SK-N-SH (cell line): ENCODE measurements around the gene HHLA2. TPM values are rescaled to one million over a fixed set of nuclear protein-coding genes. Genes with fewer than 3 reads are reported as not detected.

Experiments
- CTCF ChIA-PET: fragments of 300-600, 350-600 bp; formaldehyde crosslinking; extraction: SDS; loops from one replicate; lab custom pipeline; 2021; lab: Yijun Ruan, JAX
- POLR2A ChIA-PET: fragments of 350-600 bp; sonication (Branson Sonifier 250); formaldehyde crosslinking; extraction: SDS; loops from one replicate; lab custom pipeline; 2020; ENCODE audit warnings: antibody characterized with exemption, inconsistent platforms; lab: Yijun Ruan, JAX
- DNase-seq: peaks from one replicate; pipeline ENCODE4 v3.0.0; 2012
- H2AFZ ChIP-seq: fragments of 200-600 bp; sonication (generic); 2 replicates; pipeline ENCODE4 v1.8.1; 2016; ENCODE audit warnings: antibody characterized with exemption, mild to moderate bottlenecking, low read depth
- H3F3A ChIP-seq: fragments of 200-600 bp; sonication (generic); replicated peaks from 2 replicates; pipeline ENCODE3; 2016; ENCODE audit warnings: antibody characterized with exemption, mild to moderate bottlenecking; ENCODE audit not compliant: insufficient read depth
- H3K27ac ChIP-seq, 2 experiments: fragments of 200-500 bp in 1 of 2; fragments of 200-600 bp in 1 of 2; sonication (Bioruptor generic) in 1 of 2; sonication (generic), shearing (Covaris generic) in 1 of 2; 2 replicates each; pipeline versions ENCODE4 v1.5.1 to v1.6.1; 2014 to 2016; ENCODE audit warnings: low read depth in 2 of 2, inconsistent platforms in 1 of 2, low read length in 1 of 2, mild to moderate bottlenecking in 1 of 2, mixed read lengths in 1 of 2
- H3K27me3 ChIP-seq: fragments of 200-600 bp; sonication (generic), shearing (Covaris generic); 2 replicates; pipeline ENCODE4 v1.6.1; 2016; ENCODE audit warnings: mixed run types; ENCODE audit not compliant: insufficient read depth
- H3K36me3 ChIP-seq, 2 experiments: fragments of 200-500 bp in 1 of 2; fragments of 200-600 bp in 1 of 2; sonication (Bioruptor generic) in 1 of 2; sonication (generic) in 1 of 2; replicated peaks in 1 of 2; 2 replicates each; pipeline versions ENCODE3 to v1.5.1; 2014 to 2016; ENCODE audit warnings: low read length in 1 of 2, mild to moderate bottlenecking in 1 of 2; ENCODE audit not compliant: insufficient read depth in 2 of 2, control insufficient read depth in 1 of 2
- H3K4me1 ChIP-seq, 2 experiments: fragments of 200-500 bp in 1 of 2; fragments of 200-600 bp in 1 of 2; sonication (Bioruptor generic) in 1 of 2; sonication (generic), shearing (Covaris generic) in 1 of 2; 2 replicates each; pipeline versions ENCODE4 v1.5.1 to v1.6.1; 2014 to 2016; ENCODE audit warnings: low read depth in 1 of 2, low read length in 1 of 2, mixed run types in 1 of 2; ENCODE audit not compliant: insufficient read depth in 2 of 2, control insufficient read depth in 1 of 2
- H3K4me2 ChIP-seq: fragments of 200-600 bp; sonication (generic), shearing (Covaris generic); 2 replicates; pipeline ENCODE4 v1.6.1; 2017; ENCODE audit warnings: mixed run types
- H3K4me3 ChIP-seq, 2 experiments: fragments of 200-500 bp in 1 of 2; fragments of 200-600 bp in 1 of 2; sonication (Bioruptor generic) in 1 of 2; sonication (generic), shearing (Covaris generic) in 1 of 2; 2 replicates each; pipeline versions ENCODE4 v1.5.1 to v1.8.1; 2014 to 2016; ENCODE audit warnings: low read depth in 2 of 2, inconsistent platforms in 1 of 2, low read length in 1 of 2, mild to moderate bottlenecking in 1 of 2, mixed read lengths in 1 of 2, moderate library complexity in 1 of 2
- H3K79me2 ChIP-seq: fragments of 200-600 bp; sonication (generic); 2 replicates; pipeline ENCODE4 v1.8.1; 2017; ENCODE audit warnings: mild to moderate bottlenecking; ENCODE audit not compliant: insufficient read depth
- H3K9ac ChIP-seq: fragments of 200-600 bp; sonication (generic); 2 replicates; pipeline ENCODE4 v1.6.1; 2017; ENCODE audit warnings: mixed run types
- H3K9me2 ChIP-seq: fragments of 200-600 bp; sonication (generic); 2 replicates; pipeline ENCODE4 v1.6.1; 2017; ENCODE audit warnings: mixed run types
- H3K9me3 ChIP-seq: fragments of 200-600 bp; sonication (generic); 2 replicates; pipeline ENCODE4 v1.6.1; 2017; ENCODE audit warnings: mixed run types, mild to moderate bottlenecking, moderate library complexity
- H4K20me1 ChIP-seq: fragments of 200-600 bp; sonication (generic); 2 replicates; pipeline ENCODE4 v1.6.1; 2017; ENCODE audit warnings: mild to moderate bottlenecking, mixed run types; ENCODE audit not compliant: insufficient read depth
- CHD2 ChIP-seq: fragments of 150-350 bp; IDR thresholded peaks from 2 replicates; pipeline ENCODE4 v1.6.1; 2018; ENCODE audit warnings: low read length; ENCODE audit not compliant: partially characterized antibody
- CTCF ChIP-seq: fragments of 200-600 bp; sonication (generic); IDR thresholded peaks from 2 replicates; pipeline ENCODE4 v1.6.1; 2017; ENCODE audit warnings: antibody characterized with exemption, mild to moderate bottlenecking, moderate library complexity
- EP300 ChIP-seq, 2 experiments: IDR thresholded peaks; 2 replicates each; pipeline versions ENCODE4 v1.4.0 to v1.6.1; 2012; ENCODE audit warnings: borderline replicate concordance in 1 of 2, low read depth in 1 of 2, low read length in 1 of 2
- FOXJ3 ChIP-seq: sonication (generic); formaldehyde crosslinking; IDR thresholded peaks from 2 replicates; pipeline ENCODE4 v1.5.1; 2020; ENCODE audit warnings: mild to moderate bottlenecking, missing genetic modification reagents
- GATA2 ChIP-seq: sonication (generic); formaldehyde crosslinking; IDR thresholded peaks from 2 replicates; pipeline ENCODE4 v1.5.0; 2020; ENCODE audit warnings: mild to moderate bottlenecking, missing genetic modification reagents
- JUND ChIP-seq: IDR thresholded peaks from 2 replicates; pipeline ENCODE4 v1.4.0; 2012
- MAX ChIP-seq: IDR thresholded peaks from 2 replicates; pipeline ENCODE4 v1.4.0; 2012; ENCODE audit warnings: low read depth
- MEF2A ChIP-seq: IDR thresholded peaks from 2 replicates; pipeline ENCODE4 v1.4.0; 2012; ENCODE audit warnings: low read depth, borderline replicate concordance
- MXI1 ChIP-seq: IDR thresholded peaks from 2 replicates; pipeline ENCODE4 v1.6.1; 2012; ENCODE audit warnings: mild to moderate bottlenecking, low read depth, low read length, improper control_type of control experiment
- NFIC ChIP-seq: IDR thresholded peaks from 2 replicates; pipeline ENCODE4 v1.4.0; 2012; ENCODE audit warnings: borderline replicate concordance
- NRF1 ChIP-seq: IDR thresholded peaks from 2 replicates; pipeline ENCODE4 v1.6.1; 2012; ENCODE audit warnings: low read depth, mild to moderate bottlenecking, low read length
- PBX3 ChIP-seq: IDR thresholded peaks from 2 replicates; pipeline ENCODE4; 2012
- RAD21 ChIP-seq: IDR thresholded peaks from 2 replicates; pipeline ENCODE4 v1.6.1; 2012; ENCODE audit warnings: mild to moderate bottlenecking, low read length
- RCOR1 ChIP-seq: fragments of 150-350 bp; IDR thresholded peaks from 2 replicates; pipeline ENCODE4 v1.6.1; 2017; ENCODE audit warnings: antibody characterized with exemption, low read length
- SMC3 ChIP-seq: IDR thresholded peaks from 2 replicates; pipeline ENCODE4 v1.6.1; 2012; ENCODE audit warnings: low read depth, low read length, improper control_type of control experiment
- TAF1 ChIP-seq: IDR thresholded peaks from 2 replicates; pipeline ENCODE4 v1.6.1; 2012; ENCODE audit warnings: low read depth, mild to moderate bottlenecking, low read length, moderate library complexity, borderline replicate concordance
- TCF12 ChIP-seq: IDR thresholded peaks from 2 replicates; pipeline ENCODE4 v1.4.0; 2012
- TEAD4 ChIP-seq: IDR thresholded peaks from 2 replicates; pipeline ENCODE4 v1.4.0; 2012; ENCODE audit warnings: mild to moderate bottlenecking, borderline replicate concordance; ENCODE audit not compliant: insufficient read depth
- YY1 ChIP-seq: IDR thresholded peaks from 2 replicates; pipeline ENCODE4 v1.4.0; 2012; ENCODE audit warnings: low read depth, mild to moderate bottlenecking
- ZBTB33 ChIP-seq: IDR thresholded peaks from 2 replicates; pipeline ENCODE4 v1.4.0; 2012; ENCODE audit warnings: low read depth, borderline replicate concordance
- WGBS: methylation state at CpG from one replicate; pipeline ENCODE4 v1.1.6; 2017; ENCODE audit warnings: low lambda C conversion rate; 5-methylcytosine and 5-hydroxymethylcytosine counted together
- polyA plus RNA-seq, 3 experiments: library from polyadenylated mRNA; depleted of rRNA; stranded (reverse); fragments of >200 nt; gene quantifications; 2 replicates each; pipeline ENCODE4 v1.2.3, GENCODE V29; 2012

Gene HHLA2
- polyA plus RNA-seq, 1 of the 3 experiments (the other 2 are of a cell fraction) = not detected

- POLR2A ChIA-PET = no interaction called here
Measured at GRCh38 chr3:108319428-108320082, 23.2 kb downstream of the HHLA2 start.

More at GRCh38 chr3:108319428-108320082, 23.2 kb downstream of the HHLA2 start:
- Histone ChIP-seq H4K20me1 (no peaks in the 10 kb centered on the region), H2AFZ (no peak overlapping the region), H3K36me3 (no peaks in the 10 kb centered on the region), H3K27me3 (no peaks in the 10 kb centered on the region), H3F3A (peaks cover 2% of the 10 kb centered on the region), H3K9me3 (no peaks in the 10 kb centered on the region), H3K4me1 (no peaks in the 10 kb centered on the region), H3K79me2 (no peaks in the 10 kb centered on the region), H3K4me3 (no peak overlapping the region), H3K9me2 (no peaks in the 10 kb centered on the region), H3K9ac (no peak overlapping the region), H3K4me2 (no peak overlapping the region), H3K27ac (no peak overlapping the region)
- no peak for DNase-seq
- TF ChIP-seq RCOR1 = no peak
- no peak for TF ChIP-seq GATA2 (CRISPR knock-in tag)
- no peak for TF ChIP-seq NRF1
- no peak for TF ChIP-seq TCF12
- no peak for TF ChIP-seq JUND
- TF ChIP-seq ZBTB33 = no peak
- TF ChIP-seq MAX = no peak
- TF ChIP-seq TAF1 = no peak
- no peak for TF ChIP-seq MXI1
- TF ChIP-seq EP300 (IDR thresholded peaks at IDR 0.05; ENCODE audit: borderline replicate concordance in 1 of 2, low read depth in 1 of 2, low read length in 1 of 2) = no peak
- TF ChIP-seq CHD2 = no peak
- no peak for TF ChIP-seq SMC3
- TF ChIP-seq MEF2A = no peak
- no peak for TF ChIP-seq TEAD4
- no peak for TF ChIP-seq FOXJ3 (CRISPR knock-in tag)
- TF ChIP-seq YY1 = no peak
- no peak for TF ChIP-seq PBX3
- TF ChIP-seq NFIC = no peak
- TF ChIP-seq RAD21 = no peak
- TF ChIP-seq CTCF = no peak
- CTCF ChIA-PET = interaction anchor here (0.9 to 1.3 kb wide), 2 partner anchors 10 to 21 kb away, joined by 3 to 4 read pairs; no protein-coding TSS in a partner anchor
- WGBS = 65% methylated on average over 6 of the region's 6 CpGs
